MM.1S (cell line): Measurements from ENCODE around the gene NUP210.

Source experiments
- DNase-seq: peaks from one replicate; pipeline ENCODE4 v3.0.0-alpha.2; 2015
- H2AFZ ChIP-seq: fragments of 300-600 bp; sonication (generic); 2 replicates; pipeline ENCODE4 v1.6.0; 2016; ENCODE audit warnings: antibody characterized with exemption, low read length
- H3F3A ChIP-seq: fragments of 300-600 bp; sonication (generic); 2 replicates; pipeline ENCODE4 v1.6.1; 2016; ENCODE audit warnings: mild to moderate bottlenecking, antibody characterized with exemption, low read length, moderate library complexity, mixed read lengths; ENCODE audit not compliant: insufficient read depth
- H3K27ac ChIP-seq: fragments of 300-600 bp; sonication (generic); 2 replicates; pipeline ENCODE4 v1.5.1; 2016; ENCODE audit warnings: mild to moderate bottlenecking, low read length
- H3K27me3 ChIP-seq: fragments of 300-600 bp; sonication (generic); replicated peaks from 2 replicates; pipeline ENCODE4 v1.6.0; 2016; ENCODE audit warnings: low read length; ENCODE audit not compliant: insufficient read depth
- H3K36me3 ChIP-seq: fragments of 300-600 bp; sonication (generic); replicated peaks from 2 replicates; pipeline ENCODE4 v1.6.1; 2016; ENCODE audit warnings: mild to moderate bottlenecking, low read length, mixed read lengths; ENCODE audit not compliant: insufficient read depth
- H3K4me1 ChIP-seq: fragments of 300-600 bp; sonication (generic); 2 replicates; pipeline ENCODE4 v1.6.1; 2016; ENCODE audit warnings: low read length, mixed read lengths
- H3K4me2 ChIP-seq: fragments of 300-600 bp; sonication (generic); 2 replicates; pipeline ENCODE4 v1.6.0; 2016; ENCODE audit warnings: low read depth, low read length
- H3K4me3 ChIP-seq: fragments of 300-600 bp; sonication (generic); 2 replicates; pipeline ENCODE4 v1.5.1; 2016; ENCODE audit warnings: low read length, mixed read lengths
- H3K79me2 ChIP-seq: fragments of 300-600 bp; sonication (generic); 2 replicates; pipeline ENCODE4 v1.6.1; 2016; ENCODE audit warnings: mixed run types, low read length, mixed read lengths
- H3K9ac ChIP-seq: fragments of 300-600 bp; sonication (generic); 2 replicates; pipeline ENCODE4 v1.6.1; 2016; ENCODE audit warnings: low read length, mixed read lengths
- H3K9me2 ChIP-seq: fragments of 300-600 bp; sonication (generic); replicated peaks from 2 replicates; pipeline ENCODE4 v1.6.1; 2016; ENCODE audit warnings: mild to moderate bottlenecking, low read length, mixed read lengths; ENCODE audit not compliant: insufficient read depth
- H3K9me3 ChIP-seq: fragments of 300-600 bp; sonication (generic); replicated peaks from 2 replicates; pipeline ENCODE4 v1.6.1; 2016; ENCODE audit warnings: mild to moderate bottlenecking, low read length, mixed read lengths; ENCODE audit not compliant: insufficient read depth
- H4K20me1 ChIP-seq: fragments of 300-600 bp; sonication (generic); 2 replicates; pipeline ENCODE4 v1.6.1; 2016; ENCODE audit warnings: mild to moderate bottlenecking, low read length, moderate library complexity, mixed read lengths; ENCODE audit not compliant: insufficient read depth
- CTCF ChIP-seq: fragments of 300-600 bp; sonication (generic); IDR thresholded peaks from 2 replicates; pipeline ENCODE4 v1.5.1; 2016; ENCODE audit warnings: antibody characterized with exemption, low read length, mixed read lengths
- EZH2 ChIP-seq: fragments of 300-600 bp; sonication (generic); optimal IDR thresholded peaks from 2 replicates; pipeline ENCODE3; 2017; ENCODE audit warnings: low read depth, mild to moderate bottlenecking, antibody characterized with exemption, low read length, mixed read lengths
- EZH2phosphoT487 ChIP-seq: fragments of 300-600 bp; sonication (generic); IDR thresholded peaks from 2 replicates; pipeline ENCODE4 v1.6.1; 2018; ENCODE audit warnings: antibody characterized with exemption, low read length

NUP210 gene

GRCh38 chr3:13372656-13373055, 47.5 kb downstream of the NUP210 start:
- H3K4me2 ChIP-seq: no peak overlapping the region
- no peaks in the 10 kb centered on the region for H4K20me1 ChIP-seq
- DNase-seq: no peak
- H3K4me3 ChIP-seq: no peak overlapping the region
- no peaks in the 10 kb centered on the region for H3K79me2 ChIP-seq
- H3K36me3 ChIP-seq: peaks cover 13% of the 10 kb centered on the region; the same call in 1 of the 2 replicates
- no peak overlapping the region for H3K9ac ChIP-seq
- H3K27me3 ChIP-seq: no peaks in the 10 kb centered on the region
- no peaks in the 10 kb centered on the region for H3F3A ChIP-seq
- TF ChIP-seq EZH2phosphoT487: no peak
- no peak for TF ChIP-seq EZH2
- TF ChIP-seq CTCF: no peak
- H3K9me3 ChIP-seq: no peaks in the 10 kb centered on the region
- H2AFZ ChIP-seq: no peak overlapping the region
- H3K9me2 ChIP-seq: no peaks in the 10 kb centered on the region
- no peak overlapping the region for H3K27ac ChIP-seq
- H3K4me1 ChIP-seq: no peaks in the 10 kb centered on the region

- DNase-seq: no peak
- H3K36me3 ChIP-seq: peaks cover 13% of the 10 kb centered on the region; the same call in 1 of the 2 replicates
Observed at GRCh38 chr3:13372126-13372525, 48.0 kb downstream of the NUP210 start.

GRCh38 chr3:13371100-13372075, 48.7 kb downstream of the NUP210 start:
- H3K36me3 ChIP-seq: peaks cover 13% of the 10 kb centered on the region; the same call in 1 of the 2 replicates
- no peaks in the 10 kb centered on the region for H3K27me3 ChIP-seq
- H3K9ac ChIP-seq: no peak overlapping the region
- no peaks in the 10 kb centered on the region for H3F3A ChIP-seq
- H3K9me3 ChIP-seq: no peaks in the 10 kb centered on the region
- H3K4me1 ChIP-seq: no peaks in the 10 kb centered on the region
- TF ChIP-seq EZH2phosphoT487 (no peak), CTCF (no peak), EZH2 (no peak)
- no peak overlapping the region for H2AFZ ChIP-seq
- H4K20me1 ChIP-seq: no peaks in the 10 kb centered on the region
- no peak overlapping the region for H3K27ac ChIP-seq
- H3K9me2 ChIP-seq: no peaks in the 10 kb centered on the region
- H3K4me2 ChIP-seq: no peak overlapping the region
- no peak for DNase-seq
- H3K4me3 ChIP-seq: no peak overlapping the region
- H3K79me2 ChIP-seq: no peaks in the 10 kb centered on the region

More at GRCh38 chr3:13372126-13372525, 48.0 kb downstream of the NUP210 start:
- Histone ChIP-seq H3K4me2 (no peak overlapping the region), H3K4me1 (no peaks in the 10 kb centered on the region), H3K4me3 (no peak overlapping the region), H3K27ac (no peak overlapping the region), H4K20me1 (no peaks in the 10 kb centered on the region), H3K9ac (no peak overlapping the region), H3K79me2 (no peaks in the 10 kb centered on the region), H2AFZ (no peak overlapping the region), H3F3A (no peaks in the 10 kb centered on the region), H3K27me3 (no peaks in the 10 kb centered on the region), H3K9me3 (no peaks in the 10 kb centered on the region), H3K9me2 (no peaks in the 10 kb centered on the region)
- TF ChIP-seq EZH2 (no peak), EZH2phosphoT487 (no peak), CTCF (no peak)
